Suppressor macrophage treated with lipopolysaccharide for 1 hour (primary cell): Measurements from ENCODE around the gene TRAF5.

Source experiments
- DNase-seq, 3 donors: peaks; one replicate each; pipeline ENCODE4 v3.0.0-alpha.2; 2020 to 2022

The TRAF5 gene

DNA sequence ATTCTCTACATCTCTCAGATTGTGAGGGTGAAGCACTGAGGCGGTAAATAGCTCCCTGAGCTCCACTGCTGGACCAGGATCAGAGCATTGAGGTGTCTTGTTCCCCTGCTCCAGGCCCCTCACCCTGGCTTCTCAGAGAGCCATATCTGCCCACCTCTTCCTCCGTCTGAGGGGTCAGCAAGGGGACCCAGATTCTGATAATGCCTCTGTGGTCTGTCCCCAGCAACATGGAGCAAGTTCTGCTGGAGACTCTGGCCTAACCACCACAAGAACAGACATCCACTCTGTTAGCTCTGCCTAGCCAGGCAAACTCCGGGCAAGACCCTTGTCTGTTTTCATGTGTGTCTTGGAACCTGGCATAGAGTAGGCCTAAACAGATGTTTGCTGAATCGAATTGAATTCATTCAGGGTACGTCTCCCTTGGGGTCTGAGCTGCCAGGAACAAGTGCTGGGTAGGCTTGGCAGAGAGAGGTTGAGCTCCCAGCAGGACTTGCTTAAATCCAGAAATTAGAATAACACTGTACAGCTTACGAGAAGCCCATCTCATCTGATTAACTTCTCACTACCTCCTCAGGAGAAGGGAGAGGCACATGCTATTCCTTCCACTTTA, 2.3 kb downstream of the TRAF5 start:
- no peak for DNase-seq

GRCh38 chr1:211329764-211330201, 3.1 kb downstream of the TRAF5 start:
- DNase-seq, result no peak

GRCh38 chr1:211330282-211330936, 3.8 kb downstream of the TRAF5 start:
- no peak for DNase-seq

DNA sequence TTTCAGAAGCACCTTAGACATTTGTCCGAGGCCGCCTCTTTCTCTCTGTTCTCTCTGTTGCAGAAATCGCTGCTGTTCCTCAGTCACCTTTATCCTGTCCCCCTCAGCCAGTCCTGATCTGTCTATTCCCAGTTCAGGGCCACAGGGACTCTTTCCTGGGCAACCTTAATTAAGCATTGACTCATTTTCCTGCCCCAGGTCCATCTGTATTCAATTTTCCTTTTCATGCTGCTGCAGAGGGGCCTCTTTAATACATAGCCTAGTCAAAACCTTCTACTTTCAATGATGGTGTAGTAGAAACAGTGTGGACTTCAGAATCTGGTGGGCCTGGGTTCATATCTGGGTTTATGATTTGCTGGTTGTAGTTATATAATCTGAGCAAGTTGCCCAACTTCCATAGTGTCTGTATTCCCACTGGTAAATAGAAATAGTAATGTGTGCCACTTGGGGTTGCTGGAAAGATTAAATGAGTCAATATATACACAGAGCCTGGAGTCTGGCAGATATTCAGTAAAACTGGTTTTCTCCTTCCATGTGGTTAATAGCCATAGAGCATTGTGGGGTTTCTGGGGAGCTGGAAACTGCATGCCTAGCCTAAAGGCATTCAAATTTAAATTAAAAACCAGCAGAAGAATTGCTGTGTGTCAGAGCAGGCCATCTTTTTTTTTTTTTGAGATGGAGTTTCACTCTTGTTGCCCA, 4.5 kb downstream of the TRAF5 start:
- DNase-seq, result no peak

GRCh38 chr1:211332036-211332616, 5.5 kb downstream of the TRAF5 start:
- DNase-seq, result no peak

DNA sequence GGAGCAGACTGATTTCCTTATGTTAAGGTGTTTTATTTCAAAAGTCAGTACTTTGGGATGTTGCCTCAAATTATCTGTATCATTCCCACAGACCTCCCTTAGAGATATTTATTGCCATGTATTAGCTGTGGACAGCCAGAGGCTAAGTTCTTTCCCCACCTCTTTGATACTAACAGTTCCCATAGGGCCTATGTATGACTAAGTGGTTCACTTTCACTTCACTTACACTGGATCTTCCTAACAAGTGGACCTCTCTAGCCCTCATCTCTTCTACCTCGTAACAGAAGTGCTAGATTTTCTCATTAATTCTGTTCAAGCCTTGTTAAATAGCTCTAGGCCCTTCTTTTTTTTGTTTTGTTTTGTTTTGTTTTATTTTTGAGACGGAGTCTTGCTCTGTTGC, 6.2 kb downstream of the TRAF5 start:
- DNase-seq, result peak; percentile 31 to 46 (median 37)

DNA sequence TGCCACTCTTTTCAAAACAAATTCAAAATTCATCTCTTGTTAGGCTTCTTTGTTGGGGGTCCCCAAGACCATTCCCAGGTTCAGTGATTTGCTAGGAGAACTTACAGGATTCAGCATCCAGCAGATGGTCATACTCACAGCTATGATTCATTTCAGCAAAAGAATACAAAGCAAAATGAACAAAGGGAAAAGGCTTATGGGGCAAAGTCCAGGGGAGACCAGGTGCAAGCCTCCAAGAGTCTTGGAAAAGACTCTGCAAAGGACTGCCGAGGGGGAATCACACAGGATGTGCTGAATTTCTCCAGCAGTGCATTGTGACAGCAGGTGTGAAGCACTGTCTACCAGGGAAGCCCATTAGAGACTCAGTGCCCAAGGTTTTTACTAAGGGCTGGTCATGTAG, 7.3 kb downstream of the TRAF5 start:
- DNase-seq, result no peak

- no peak for DNase-seq
Observed at GRCh38 chr1:211334986-211335385, 8.4 kb downstream of the TRAF5 start.

DNA sequence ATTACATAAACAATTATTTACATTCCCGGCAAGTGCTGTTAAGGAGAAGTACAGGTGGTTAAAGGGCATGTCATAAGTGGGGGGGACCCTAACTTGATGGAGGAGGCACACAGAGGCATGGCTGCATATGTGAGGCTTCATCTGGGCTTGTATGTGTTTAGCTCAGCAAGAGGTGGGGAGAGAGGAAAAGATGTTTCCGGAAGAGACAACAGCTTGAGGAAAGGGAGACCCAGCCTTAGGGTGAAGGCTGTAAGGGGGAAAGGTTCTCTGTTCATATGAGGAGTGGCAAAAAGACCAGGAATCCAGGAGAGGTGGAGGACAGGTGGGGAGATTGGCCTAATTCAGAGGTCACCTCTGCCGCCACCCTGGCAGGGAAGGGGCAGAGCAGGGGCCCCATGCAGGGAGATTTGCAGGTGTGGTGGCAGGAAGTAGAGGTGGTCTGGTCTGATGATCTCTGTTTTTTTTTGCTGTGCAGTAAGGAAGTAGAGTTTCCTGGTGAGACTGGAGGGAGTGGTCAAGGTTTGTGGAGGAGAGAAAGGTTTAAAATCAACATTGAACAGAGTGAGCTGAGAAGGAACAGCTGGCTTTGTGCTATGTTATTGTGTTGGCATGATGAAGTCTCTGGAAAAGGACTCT, 9.0 kb downstream of the TRAF5 start:
- no peak for DNase-seq

DNA sequence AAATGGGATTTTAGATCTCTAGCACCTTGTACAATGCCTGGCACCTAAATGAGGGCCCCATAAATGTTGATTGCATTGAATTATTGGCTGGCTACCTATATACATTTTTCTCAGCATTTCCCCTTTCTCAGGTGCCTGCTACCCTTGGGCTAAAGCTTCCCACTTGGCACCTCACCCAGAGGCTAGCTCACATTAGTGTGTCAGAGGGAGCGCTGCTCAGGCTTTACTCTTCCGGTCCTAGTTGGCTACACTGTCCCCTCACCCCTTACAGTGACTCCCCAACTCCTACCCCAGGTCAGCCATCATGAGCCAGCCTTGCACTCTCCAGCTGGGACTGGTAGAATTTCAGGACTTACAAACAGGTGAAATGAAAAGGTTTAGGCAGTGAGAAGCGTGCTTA, 9.5 kb downstream of the TRAF5 start:
- no peak for DNase-seq

DNA sequence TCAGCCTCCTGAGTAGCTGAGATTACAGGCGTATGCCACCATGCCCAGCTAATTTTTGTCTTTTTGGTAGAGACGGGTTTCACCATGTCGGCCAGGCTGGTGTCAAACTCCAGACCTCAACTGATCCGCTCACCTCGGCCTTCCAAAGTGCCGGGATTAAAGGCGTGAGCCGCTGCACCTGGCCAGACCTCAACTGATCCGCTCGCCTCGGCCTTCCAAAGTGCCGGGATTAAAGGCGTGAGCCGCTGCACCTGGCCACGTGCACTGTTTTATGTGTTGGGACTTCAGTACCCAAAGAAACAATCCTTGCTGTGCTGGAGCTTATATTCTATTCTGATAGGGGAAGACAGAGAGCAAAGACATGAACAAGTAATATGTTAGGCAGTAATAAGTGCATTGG, 10.1 kb downstream of the TRAF5 start:
- no peak for DNase-seq

DNA sequence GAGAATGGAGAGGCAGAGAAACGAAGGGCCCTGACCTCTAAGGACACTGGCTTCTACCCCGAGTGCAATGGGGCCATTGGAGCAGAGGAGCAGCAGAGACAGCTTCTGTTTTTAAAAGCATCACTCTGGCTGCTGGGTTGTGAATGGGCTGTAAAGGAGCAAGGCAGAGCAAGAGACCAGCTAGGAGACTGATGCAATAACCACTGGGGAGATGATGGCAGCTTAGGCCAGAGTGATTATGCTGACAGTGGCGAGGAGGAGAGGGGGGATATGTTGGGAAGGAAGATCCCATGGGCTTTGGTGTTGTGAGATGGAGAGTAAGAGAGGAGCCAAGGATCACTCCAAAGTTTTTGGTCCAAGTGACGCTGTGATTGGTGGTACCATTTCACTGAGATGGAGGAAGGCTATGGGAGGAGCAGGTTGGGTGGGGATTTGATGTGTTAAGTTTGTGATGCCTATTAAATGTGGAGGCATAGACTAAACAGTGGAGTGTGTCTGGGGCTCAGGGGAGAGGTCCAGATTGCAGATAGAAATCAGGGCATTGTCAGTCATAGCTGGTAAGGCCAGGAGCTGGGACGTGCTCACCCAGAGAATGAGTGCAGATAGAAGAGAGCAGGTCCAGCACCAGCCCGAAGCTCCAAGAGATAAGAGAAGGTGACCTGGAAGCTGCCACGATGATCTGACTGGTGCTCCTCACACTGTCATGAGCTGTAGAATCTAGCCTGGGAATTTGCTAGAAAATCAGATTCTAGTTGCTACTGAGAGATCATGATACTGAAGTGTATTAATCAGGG, 11.0 kb downstream of the TRAF5 start:
- no peak for DNase-seq

DNA sequence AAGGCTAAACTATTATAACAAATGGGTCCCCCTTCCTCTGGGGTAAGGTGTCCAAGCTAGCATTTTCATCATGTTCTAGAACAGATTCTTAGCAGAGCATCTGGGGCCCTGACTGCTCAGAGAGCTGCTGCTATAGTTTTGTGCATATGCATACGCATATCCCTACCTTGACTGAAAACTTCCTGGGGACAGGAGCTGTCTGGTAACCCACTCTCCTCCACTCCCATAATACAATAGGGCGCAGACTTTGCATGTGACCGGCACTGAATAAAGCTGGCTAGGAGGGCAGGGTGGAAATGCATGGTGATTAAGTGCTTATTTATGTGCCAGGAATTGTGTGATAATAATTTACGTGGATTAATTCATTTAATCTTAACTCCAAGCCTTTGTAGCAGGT, 11.6 kb downstream of the TRAF5 start:
- no peak for DNase-seq

GRCh38 chr1:211339631-211340041, 13.0 kb downstream of the TRAF5 start:
- DNase-seq, result peak; percentile 61 to 76 (median 68)

DNA sequence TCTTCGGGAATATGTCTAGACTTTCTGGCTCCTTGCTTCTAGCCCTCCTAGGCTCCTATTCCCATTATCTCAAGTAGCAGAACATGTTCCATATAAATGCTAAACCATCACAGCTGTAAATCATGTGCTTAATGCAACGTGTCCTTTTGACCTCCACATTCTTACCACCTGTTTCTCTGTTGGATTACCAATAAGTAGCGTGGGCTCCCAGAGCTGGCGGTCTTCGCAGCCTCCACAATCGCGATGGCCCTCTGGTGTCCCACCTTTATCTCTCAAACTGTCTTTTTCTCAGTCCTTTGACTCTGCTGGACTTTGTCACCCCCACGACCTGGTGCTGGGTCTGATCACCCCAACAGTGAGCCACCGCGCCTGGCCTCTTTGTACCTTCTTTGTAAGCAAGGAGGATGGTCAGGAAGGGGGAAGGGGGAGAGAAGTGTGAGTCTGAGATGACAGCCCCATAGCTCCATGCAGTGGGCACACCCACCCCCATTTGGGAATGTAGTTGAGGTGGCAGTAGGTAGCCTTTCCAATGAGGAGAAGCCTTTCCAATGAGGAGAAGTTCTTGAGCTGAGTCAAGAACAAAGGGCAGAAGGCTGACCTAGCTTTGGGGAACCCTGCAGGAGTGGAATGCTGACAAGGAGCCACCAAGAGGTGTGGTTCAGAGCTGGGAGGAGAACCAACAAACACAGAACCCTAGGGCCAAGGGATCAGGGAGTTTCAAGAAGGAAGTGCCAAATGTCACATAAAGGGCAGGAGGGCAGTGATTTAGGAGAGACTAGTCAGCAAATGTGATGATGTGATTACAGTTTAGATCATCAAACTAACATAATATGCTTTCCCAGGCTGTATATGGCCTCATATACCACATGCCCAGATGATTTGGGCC, 14.2 kb downstream of the TRAF5 start:
- DNase-seq, result peak; percentile 83 to 87 (median 85)

DNA sequence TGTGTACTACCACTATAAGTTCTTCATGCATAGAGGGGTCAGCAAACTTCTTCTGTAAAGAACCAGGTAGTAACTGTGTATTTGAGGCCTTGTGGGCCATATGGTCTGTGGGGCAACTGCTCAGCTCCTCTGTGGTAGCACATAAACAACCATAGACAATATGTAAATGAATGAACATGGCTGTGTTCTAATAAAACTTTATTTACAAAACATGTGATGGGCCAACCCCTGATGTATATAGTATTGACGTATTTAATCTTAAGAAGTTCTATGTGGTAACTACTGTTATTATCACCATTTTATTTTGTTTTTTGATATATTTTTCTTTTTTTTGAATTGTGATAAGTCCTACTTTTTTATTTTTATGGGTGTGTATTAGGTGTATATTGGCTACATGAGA, 15.4 kb downstream of the TRAF5 start:
- DNase-seq, result no peak

DNA sequence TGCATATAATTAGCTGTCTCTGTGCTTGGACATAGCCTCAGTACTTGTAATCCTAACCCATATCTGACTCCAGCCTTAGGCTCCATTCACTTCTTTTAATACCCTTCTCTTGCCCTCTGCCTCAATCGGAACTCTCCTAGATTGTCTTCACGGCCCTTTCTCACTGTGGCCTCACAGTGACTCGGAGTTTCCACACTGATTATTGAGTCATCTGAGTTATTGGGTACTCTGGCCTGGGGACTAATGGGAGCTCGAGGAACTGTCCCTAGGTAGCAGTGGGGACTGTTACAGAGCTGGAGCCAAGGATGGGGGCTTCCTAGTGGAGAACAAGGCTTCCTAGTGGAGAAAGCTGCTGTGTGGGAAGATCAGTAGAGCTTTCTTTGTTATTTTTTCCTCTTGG, 17.0 kb downstream of the TRAF5 start:
- DNase-seq, result peak; percentile 48 to 64 (median 59)

DNA sequence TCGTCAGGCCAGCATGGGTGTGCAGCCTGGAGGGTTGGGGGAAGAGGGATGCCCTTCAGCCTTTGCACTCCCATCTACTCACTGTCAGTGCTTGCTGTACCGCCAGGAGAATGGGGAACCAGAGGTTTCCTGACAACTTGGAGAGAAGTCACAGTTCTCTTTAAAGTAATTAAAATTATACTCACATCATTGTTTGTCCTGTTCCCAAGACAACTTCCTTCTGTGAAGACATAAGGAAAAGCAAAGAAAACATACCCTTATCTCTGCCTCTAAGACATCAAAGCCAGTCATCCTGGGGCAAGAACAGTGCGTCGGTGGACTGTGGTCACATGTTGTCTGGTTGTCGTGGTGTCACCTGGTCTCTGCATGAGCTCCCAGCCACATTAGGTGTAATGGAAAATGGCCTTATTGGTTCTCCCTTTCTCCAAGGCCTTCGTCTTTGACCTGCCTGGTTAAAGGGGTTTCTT, 17.6 kb downstream of the TRAF5 start:
- DNase-seq, result peak in 2 of 3 donors; percentile 20 to 32

- DNase-seq, result no peak
Observed at GRCh38 chr1:211345719-211346118, 19.1 kb downstream of the TRAF5 start.

- no peak for DNase-seq
Observed at GRCh38 chr1:211347077-211347844, 20.6 kb downstream of the TRAF5 start.

- DNase-seq, result no peak
Observed at GRCh38 chr1:211348547-211348946, 21.9 kb downstream of the TRAF5 start.
